Natural killer cell (primary cell): ENCODE results near the gene GNL3. TPM values are rescaled to one million over a fixed set of nuclear protein-coding genes. Genes with fewer than 3 reads are reported as not detected.

Experiments used
- ATAC-seq, 3 donors: fragments of 150-1000 bp in 2 of 3; fragments of 200-7000 bp in 1 of 3; cut with Tn5 transposase; 1 replicate in 1 of 3; 2 replicates in 2 of 3; pipeline ENCODE4 v1.10.0; 2021; ENCODE audit warnings: mild to moderate bottlenecking in 2 of 3, moderate library complexity in 2 of 3
- DNase-seq, 2 donors: peaks; one replicate each; pipeline versions ENCODE4 v3.0.0 to v3.0.0-alpha.2; 2013 to 2021; ENCODE audit warnings: mixed read lengths in 1 of 2
- H3K27ac ChIP-seq: one replicate; pipeline ENCODE4 v1.5.1; 2013; ENCODE audit warnings: mild to moderate bottlenecking, low read length
- H3K27me3 ChIP-seq: one replicate; pipeline ENCODE4 v1.6.1; 2013; ENCODE audit warnings: low read length; ENCODE audit not compliant: control insufficient read depth, insufficient read depth
- H3K36me3 ChIP-seq: one replicate; pipeline ENCODE4 v1.6.1; 2013; ENCODE audit warnings: low read length; ENCODE audit not compliant: control insufficient read depth, insufficient read depth
- H3K4me1 ChIP-seq: one replicate; pipeline ENCODE4 v1.6.1; 2013; ENCODE audit warnings: low read length; ENCODE audit not compliant: control insufficient read depth, insufficient read depth
- H3K4me3 ChIP-seq: one replicate; pipeline ENCODE4 v1.5.1; 2013; ENCODE audit warnings: low read length
- H3K9me3 ChIP-seq: one replicate; pipeline ENCODE4 v1.6.1; 2013; ENCODE audit warnings: low read length; ENCODE audit not compliant: control insufficient read depth, insufficient read depth
- H3K27ac Mint-ChIP-seq, 2 donors: one replicate each; pipeline ENCODE4 v1.8.0; 2022; ENCODE audit warnings: mild to moderate bottlenecking in 2 of 2, mixed read lengths in 2 of 2, moderate library complexity in 1 of 2
- H3K27me3 Mint-ChIP-seq, 2 donors: one replicate each; pipeline ENCODE4 v1.8.0; 2022; ENCODE audit warnings: low read depth in 2 of 2, mixed read lengths in 2 of 2
- H3K36me3 Mint-ChIP-seq: one replicate; pipeline ENCODE4 v1.8.0; 2022; ENCODE audit warnings: mixed read lengths
- H3K4me1 Mint-ChIP-seq, 2 donors: one replicate each; pipeline ENCODE4 v1.8.0; 2022; ENCODE audit warnings: mixed read lengths in 2 of 2
- H3K4me3 Mint-ChIP-seq: one replicate; pipeline ENCODE4 v1.8.0; 2022; ENCODE audit warnings: mild to moderate bottlenecking, moderate library complexity, mixed read lengths
- H3K9me3 Mint-ChIP-seq, 2 donors: one replicate each; pipeline ENCODE4 v1.8.0; 2022; ENCODE audit warnings: mixed read lengths in 2 of 2
- CTCF ChIP-seq: fragments of 200-600 bp; IDR thresholded peaks from one replicate; pipeline ENCODE4 v1.8.0; 2022; ENCODE audit warnings: antibody characterized with exemption
- WGBS: methylation state at CpG from one replicate; pipeline ENCODE4 v1.1.7; 2013; ENCODE audit warnings: missing lambda C conversion rate; ENCODE audit not compliant: insufficient coverage; 5-methylcytosine and 5-hydroxymethylcytosine counted together
- intact Hi-C: fragments of 100-400 bp; cut with micrococcal nuclease; formaldehyde crosslinking; loops from one replicate; pipeline ENCODE4 v1.14.2; 2022
- total RNA-seq, 4 donors: library from RNA; stranded (reverse); fragments of 120-200 nt in 1 of 4; gene quantifications; one replicate each; pipeline versions ENCODE4 v1.2.3 to v1.2.4, GENCODE V29; 2013 to 2022

Gene GNL3
- total RNA-seq, 3 donors from 2014 or later (not counting 1 experiment from before 2014, with no cell fraction given), result 70.7 to 81.1 (median 70.9) TPM

DNA sequence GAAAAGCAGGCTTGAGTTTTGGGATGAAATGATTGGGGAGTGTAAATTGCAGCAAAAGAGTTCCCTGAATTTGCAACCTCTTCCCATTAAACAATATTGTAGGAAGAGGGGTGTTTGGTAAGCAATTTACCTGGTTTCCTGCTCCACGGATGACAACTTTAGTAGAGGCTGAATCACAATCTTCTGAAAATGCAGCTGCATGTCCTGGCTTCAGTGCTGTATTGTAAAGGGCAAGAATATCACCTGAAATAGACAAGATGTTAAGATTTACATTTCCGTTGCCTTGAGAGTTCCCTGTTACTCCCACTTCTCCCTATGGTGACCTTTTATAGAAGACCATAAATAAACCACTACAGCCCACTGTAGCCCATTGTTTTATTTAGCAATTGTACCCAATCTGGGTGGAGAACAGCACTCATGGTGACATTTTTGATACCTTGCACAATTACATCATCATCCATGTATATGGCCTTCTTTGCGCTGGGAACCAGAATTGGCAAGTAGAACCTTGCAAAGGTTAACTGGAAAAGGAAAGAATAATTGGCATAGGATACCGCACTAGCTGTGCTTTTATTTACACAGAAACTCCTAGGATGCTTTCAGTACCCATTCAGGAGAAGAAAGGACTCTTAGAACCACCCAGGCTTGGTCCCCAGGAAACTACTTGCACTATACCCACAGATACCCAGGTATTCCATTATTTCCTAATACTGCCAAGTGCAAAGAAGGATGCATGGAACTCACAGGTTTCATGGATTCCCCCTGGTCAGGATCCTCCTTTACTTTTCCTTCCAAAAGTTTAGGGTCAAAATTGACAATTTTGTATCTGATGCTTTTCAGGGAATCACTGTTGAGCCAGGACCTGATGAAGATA is 10.2 kb downstream of the GNL3 start:
- Mint-ChIP-seq H3K4me3 (no peak overlapping the region), H3K4me1 (peaks cover 18 to 19% of the 10 kb centered on the region in 2 donors), H3K9me3 (no peaks in the 10 kb centered on the region), H3K27me3 (no peaks in the 10 kb centered on the region), H3K27ac (peak overlapping the region; percentile 73 to 93), H3K36me3 (peaks cover 27% of the 10 kb centered on the region)
- DNase-seq (no peak), ATAC-seq (no peak)
- H3K27me3 ChIP-seq, result no peaks in the 10 kb centered on the region
- whole genome bisulfite sequencing, result 90% methylated on average over 4 of the region's 4 CpGs
- peaks cover 58% of the 10 kb centered on the region for H3K36me3 ChIP-seq
- TF ChIP-seq CTCF, result no peak
- peaks cover 7% of the 10 kb centered on the region for H3K4me1 ChIP-seq
- H3K9me3 ChIP-seq, result no peaks in the 10 kb centered on the region
- H3K4me3 ChIP-seq, result no peak overlapping the region
- intact Hi-C loops, result no loop called here
- H3K27ac ChIP-seq, result no peak overlapping the region

DNA sequence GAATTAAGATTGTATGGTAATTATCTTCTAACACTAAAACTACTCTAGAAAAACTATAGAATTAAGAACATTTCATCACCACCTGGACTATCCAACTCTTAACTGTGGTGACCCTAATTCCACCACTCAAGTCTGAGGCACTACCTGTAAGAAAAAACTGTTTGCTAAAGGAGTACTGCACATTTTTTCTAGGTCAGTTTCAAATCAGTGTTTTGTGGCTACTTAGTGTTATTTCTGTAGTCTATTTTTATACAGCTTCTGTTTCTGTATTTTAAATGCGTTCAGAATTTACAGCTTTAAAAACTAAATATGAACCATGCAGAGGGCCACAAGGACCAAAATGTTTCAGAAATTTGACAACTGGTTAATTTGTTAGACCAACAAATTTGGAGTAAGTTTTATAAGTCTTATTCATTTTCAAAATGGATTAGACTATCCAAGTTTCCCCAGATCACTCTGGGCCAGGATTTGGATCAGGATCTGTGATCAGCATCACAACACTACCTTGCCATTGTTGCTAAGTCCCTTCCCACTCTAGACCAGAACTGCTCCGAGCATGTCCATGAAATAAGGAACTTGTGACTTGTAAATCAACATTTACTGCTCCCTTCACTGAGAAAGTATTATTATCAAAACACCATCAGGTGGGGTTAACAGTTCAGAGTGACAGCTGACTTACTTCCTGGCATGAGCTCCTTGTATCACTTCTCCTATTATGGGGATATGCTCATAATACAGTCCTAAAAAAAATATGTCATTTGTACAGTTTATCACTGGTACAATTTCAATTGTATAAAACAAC is 11.2 kb downstream of the GNL3 start:
- Mint-ChIP-seq H3K9me3 (no peaks in the 10 kb centered on the region), H3K4me1 (peaks cover 18 to 19% of the 10 kb centered on the region in 2 donors), H3K27me3 (no peaks in the 10 kb centered on the region), H3K4me3 (peak overlapping the region; percentile 65), H3K36me3 (peaks cover 24% of the 10 kb centered on the region), H3K27ac (peak overlapping the region; percentile 73 to 93)
- Histone ChIP-seq H3K36me3 (peaks cover 50% of the 10 kb centered on the region), H3K9me3 (no peaks in the 10 kb centered on the region), H3K27me3 (no peaks in the 10 kb centered on the region), H3K4me1 (peaks cover 7% of the 10 kb centered on the region), H3K27ac (peak overlapping the region; percentile 19), H3K4me3 (no peak overlapping the region)
- DNase-seq (no peak), ATAC-seq (peak; percentile 79 to 90 (median 81))
- TF ChIP-seq CTCF, result no peak
- intact Hi-C loops, result no loop called here
- 45% methylated on average over 2 of the region's 2 CpGs for WGBS

DNA sequence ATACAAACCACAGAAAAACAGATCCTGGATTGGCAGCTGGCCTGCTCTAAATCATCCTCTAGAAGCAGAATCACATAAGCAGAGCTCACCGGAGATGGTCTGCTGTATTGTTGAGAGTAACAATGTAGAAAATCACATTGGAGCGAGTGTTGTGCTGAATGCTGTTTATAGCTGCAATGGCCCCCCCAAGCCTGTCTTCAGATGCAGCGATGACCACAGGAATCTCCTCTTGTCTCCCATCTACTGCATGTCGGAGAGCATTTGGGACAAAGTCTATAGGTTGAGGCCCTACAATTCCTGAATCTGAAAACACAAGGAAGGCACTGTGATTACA is 11.8 kb downstream of the GNL3 start:
- peaks cover 7% of the 10 kb centered on the region for H3K4me1 ChIP-seq
- Mint-ChIP-seq H3K4me3 (peak overlapping the region; percentile 65), H3K27ac (peak overlapping the region; percentile 73 to 93), H3K27me3 (no peaks in the 10 kb centered on the region), H3K36me3 (peaks cover 24% of the 10 kb centered on the region), H3K9me3 (no peaks in the 10 kb centered on the region), H3K4me1 (peaks cover 18 to 19% of the 10 kb centered on the region in 2 donors)
- intact Hi-C loops, result no loop called here
- no peak overlapping the region for H3K4me3 ChIP-seq
- peaks cover 46% of the 10 kb centered on the region for H3K36me3 ChIP-seq
- no peaks in the 10 kb centered on the region for H3K9me3 ChIP-seq
- DNase-seq (no peak), ATAC-seq (peak in 1 of 3 donors; percentile 22)
- WGBS, result 91% methylated on average over 4 of the region's 4 CpGs
- no peaks in the 10 kb centered on the region for H3K27me3 ChIP-seq
- H3K27ac ChIP-seq, result peak overlapping the region; percentile 8
- no peak for TF ChIP-seq CTCF
